Loucy (cell line): ENCODE results near the gene IGF1R.

Source experiments
- EZH2phosphoT487 ChIP-seq: fragments of 200-600 bp; IDR thresholded peaks from 2 replicates; pipeline ENCODE4 v1.6.1; 2018; ENCODE audit warnings: antibody characterized with exemption, mild to moderate bottlenecking, moderate library complexity, borderline replicate concordance
- TF ChIP-seq, protein P1 (sequence below): fragments of 200-600 bp; sonication (generic); conservative IDR thresholded peaks from 2 replicates; pipeline ENCODE4 v1.5.1; 2014; ENCODE audit warnings: mild to moderate bottlenecking, antibody characterized with exemption, low read length

DNA sequence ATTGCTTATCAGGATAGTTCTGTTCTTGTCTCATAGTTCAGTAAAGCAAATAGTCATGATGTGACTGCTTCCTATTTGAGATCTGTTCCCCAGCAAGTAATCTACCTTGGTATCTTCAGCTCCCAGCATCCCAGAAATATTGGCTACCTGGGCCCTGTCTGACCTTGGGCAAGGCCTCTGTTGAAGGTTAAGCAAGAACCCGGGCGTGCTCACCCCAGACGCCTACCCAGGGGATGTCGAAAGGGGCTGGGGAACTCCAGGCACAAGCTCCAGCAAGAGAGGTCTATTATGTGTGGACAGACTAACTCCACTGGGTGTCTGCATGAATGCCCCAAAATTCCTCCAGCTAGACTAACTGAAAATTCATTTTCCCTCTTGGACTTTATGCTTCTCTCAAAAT, 37.3 kb upstream of the IGF1R start:
- TF ChIP-seq, protein P1, sequence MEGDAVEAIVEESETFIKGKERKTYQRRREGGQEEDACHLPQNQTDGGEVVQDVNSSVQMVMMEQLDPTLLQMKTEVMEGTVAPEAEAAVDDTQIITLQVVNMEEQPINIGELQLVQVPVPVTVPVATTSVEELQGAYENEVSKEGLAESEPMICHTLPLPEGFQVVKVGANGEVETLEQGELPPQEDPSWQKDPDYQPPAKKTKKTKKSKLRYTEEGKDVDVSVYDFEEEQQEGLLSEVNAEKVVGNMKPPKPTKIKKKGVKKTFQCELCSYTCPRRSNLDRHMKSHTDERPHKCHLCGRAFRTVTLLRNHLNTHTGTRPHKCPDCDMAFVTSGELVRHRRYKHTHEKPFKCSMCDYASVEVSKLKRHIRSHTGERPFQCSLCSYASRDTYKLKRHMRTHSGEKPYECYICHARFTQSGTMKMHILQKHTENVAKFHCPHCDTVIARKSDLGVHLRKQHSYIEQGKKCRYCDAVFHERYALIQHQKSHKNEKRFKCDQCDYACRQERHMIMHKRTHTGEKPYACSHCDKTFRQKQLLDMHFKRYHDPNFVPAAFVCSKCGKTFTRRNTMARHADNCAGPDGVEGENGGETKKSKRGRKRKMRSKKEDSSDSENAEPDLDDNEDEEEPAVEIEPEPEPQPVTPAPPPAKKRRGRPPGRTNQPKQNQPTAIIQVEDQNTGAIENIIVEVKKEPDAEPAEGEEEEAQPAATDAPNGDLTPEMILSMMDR, result no peak
- TF ChIP-seq EZH2phosphoT487, result no peak
